Adrenal gland (tissue), 5 donors: ENCODE results near the gene ALDH3B2.

Source experiments
- CTCF ChIP-seq, 6 experiments: fragments of 450-650 bp in 4 of 6; fragments of 200-600 bp in 2 of 6; sonication (generic) in 1 of 6; IDR thresholded peaks; 1 replicate in 5 of 6; 2 replicates in 1 of 6; pipeline versions ENCODE4 v1.5.1 to v1.8.0; 2016 to 2021; ENCODE audit warnings: antibody characterized with exemption in 6 of 6, mild to moderate bottlenecking in 2 of 6, moderate library complexity in 1 of 6
- POLR2A ChIP-seq, 2 donors: fragments of 450-650 bp; IDR thresholded peaks; one replicate each; pipeline ENCODE4 v1.6.1; 2017; ENCODE audit warnings: antibody characterized with exemption in 2 of 2, mild to moderate bottlenecking in 2 of 2, moderate library complexity in 1 of 2
- donor health status: DM: no; HTN: no; CAD: no.

- TF ChIP-seq CTCF (IDR thresholded peaks at IDR 0.05) (no peak), POLR2A (IDR thresholded peaks at IDR 0.05) (no peak)
Observed at GRCh38 chr11:67645521-67646461, 28.6 kb downstream of the ALDH3B2 start.
